T-helper 2 cell treated with Interferon-gamma antibody and Interleukin-4, amounts not matched to agents 5 μg/mL and 100 μg/mL, for 36 hours (primary cell): Measurements from ENCODE around the gene SMPD1.

ENCODE experiments used
- DNase-seq: peaks from one replicate; pipeline ENCODE4 v3.0.0; 2021; ENCODE audit warnings: low spot score
- H3K27ac Mint-ChIP-seq: one replicate; pipeline ENCODE4 v1.8.0; 2021; ENCODE audit warnings: mild to moderate bottlenecking, mixed read lengths
- H3K27me3 Mint-ChIP-seq: one replicate; pipeline ENCODE4 v1.8.0; 2021; ENCODE audit warnings: low read depth, mixed read lengths
- H3K36me3 Mint-ChIP-seq: one replicate; pipeline ENCODE4 v1.8.0; 2021; ENCODE audit warnings: low read depth, mixed read lengths
- H3K4me1 Mint-ChIP-seq: one replicate; pipeline ENCODE4 v1.8.0; 2021; ENCODE audit warnings: low read depth, mixed read lengths
- H3K4me3 Mint-ChIP-seq: one replicate; pipeline ENCODE4 v1.8.0; 2022; ENCODE audit warnings: mild to moderate bottlenecking, moderate library complexity, mixed read lengths
- H3K9me3 Mint-ChIP-seq: one replicate; pipeline ENCODE4 v1.8.0; 2021; ENCODE audit warnings: mixed read lengths

SMPD1 gene

DNA sequence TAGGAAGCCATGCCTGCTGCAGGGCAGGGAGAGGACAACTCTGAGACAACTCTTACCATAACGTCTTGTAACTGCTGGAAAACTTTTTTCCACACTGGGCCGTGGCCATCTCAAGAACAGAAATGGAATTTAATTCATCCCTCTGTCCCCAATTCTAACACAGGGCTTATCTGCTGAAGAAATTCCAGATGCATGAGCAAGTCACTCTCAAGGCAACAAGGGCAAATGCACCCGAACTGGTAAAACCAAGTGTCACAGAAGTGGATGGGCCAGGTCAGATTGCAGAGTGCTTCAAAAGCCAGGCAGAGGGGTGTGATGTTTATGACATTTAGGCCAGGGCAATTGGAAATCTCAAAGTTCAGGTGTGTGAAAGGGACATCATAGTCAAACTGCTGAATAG lies 7.4 kb downstream of the SMPD1 start:
- Mint-ChIP-seq H3K4me3 (no peak overlapping the region), H3K9me3 (no peaks in the 10 kb centered on the region), H3K27me3 (no peaks in the 10 kb centered on the region), H3K27ac (no peak overlapping the region), H3K36me3 (peaks cover 66% of the 10 kb centered on the region), H3K4me1 (peaks cover 33% of the 10 kb centered on the region)
- no peak for DNase-seq

DNA sequence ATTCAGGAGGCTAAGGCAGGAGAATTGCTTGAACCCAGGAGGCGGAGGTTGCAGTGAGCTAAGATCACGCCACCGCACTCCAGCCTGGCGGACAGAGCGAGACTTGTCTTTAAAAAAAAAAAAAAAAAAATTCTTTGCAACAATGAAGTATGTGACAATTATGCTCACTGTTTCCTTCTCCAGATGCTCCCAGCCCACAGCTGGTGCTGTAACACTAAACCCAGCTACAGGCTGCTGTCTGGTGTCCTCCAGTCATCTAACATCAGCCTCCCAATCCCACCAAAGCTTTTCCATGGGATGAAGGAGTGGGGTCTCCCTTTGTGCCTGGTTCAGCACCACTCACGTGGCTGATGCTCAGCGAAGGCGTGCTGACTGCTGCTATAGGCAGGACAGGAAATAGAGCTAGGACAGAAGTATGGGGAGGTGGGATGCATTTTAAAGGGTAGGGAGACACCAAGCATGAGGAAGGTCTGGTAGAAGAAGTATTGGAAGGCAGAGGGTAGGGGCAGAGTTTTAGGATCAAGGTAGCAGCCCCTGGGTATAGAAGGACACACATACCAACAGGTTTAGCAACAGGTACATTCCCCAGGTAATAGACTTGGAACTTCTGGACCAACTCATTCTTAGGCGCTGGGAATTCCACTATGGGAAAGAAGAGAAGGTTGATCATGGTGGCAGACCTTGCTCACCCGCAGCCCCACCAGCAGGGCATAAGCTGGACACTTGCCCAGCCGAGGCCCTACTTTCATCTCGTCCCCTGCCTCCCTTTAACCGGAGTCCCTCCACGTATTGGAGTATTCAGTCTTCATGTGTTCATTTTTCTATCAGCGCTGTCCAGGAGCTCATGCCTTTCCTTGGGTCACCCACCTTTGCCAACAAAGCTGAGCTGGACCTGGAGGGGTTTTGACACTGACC lies 10.4 kb downstream of the SMPD1 start:
- peaks cover 52% of the 10 kb centered on the region for H3K36me3 Mint-ChIP-seq
- H3K4me1 Mint-ChIP-seq: peaks cover 48% of the 10 kb centered on the region
- peak overlapping the region; percentile 17 for H3K4me3 Mint-ChIP-seq
- H3K27ac Mint-ChIP-seq: peak overlapping the region; percentile 47
- no peaks in the 10 kb centered on the region for H3K27me3 Mint-ChIP-seq
- no peak for DNase-seq
- no peaks in the 10 kb centered on the region for H3K9me3 Mint-ChIP-seq

DNA sequence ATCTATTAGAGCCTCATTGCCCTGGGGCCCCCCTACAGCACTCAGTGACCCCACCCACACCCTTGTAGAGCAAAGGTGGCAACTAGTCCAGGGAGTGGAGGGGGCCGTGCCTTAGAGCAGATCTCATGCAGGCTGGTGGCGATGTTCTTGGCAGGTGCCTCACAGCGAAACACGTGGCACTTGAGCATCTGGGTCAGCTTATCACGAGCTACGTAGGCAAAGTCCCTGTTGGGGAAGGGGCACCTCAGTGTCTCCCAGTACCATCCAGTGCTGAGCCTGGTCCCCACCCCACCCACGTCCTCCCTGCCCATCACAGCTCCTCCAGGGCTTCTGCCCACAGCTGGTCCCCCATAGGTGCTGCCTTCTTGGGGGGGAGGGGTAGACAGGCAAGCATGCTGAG lies 11.2 kb downstream of the SMPD1 start:
- H3K27ac Mint-ChIP-seq: peak overlapping the region; percentile 96
- H3K36me3 Mint-ChIP-seq: peaks cover 51% of the 10 kb centered on the region
- peak overlapping the region; percentile 17 for H3K4me3 Mint-ChIP-seq
- no peak for DNase-seq
- peaks cover 51% of the 10 kb centered on the region for H3K4me1 Mint-ChIP-seq
- no peaks in the 10 kb centered on the region for H3K9me3 Mint-ChIP-seq
- H3K27me3 Mint-ChIP-seq: no peaks in the 10 kb centered on the region

DNA sequence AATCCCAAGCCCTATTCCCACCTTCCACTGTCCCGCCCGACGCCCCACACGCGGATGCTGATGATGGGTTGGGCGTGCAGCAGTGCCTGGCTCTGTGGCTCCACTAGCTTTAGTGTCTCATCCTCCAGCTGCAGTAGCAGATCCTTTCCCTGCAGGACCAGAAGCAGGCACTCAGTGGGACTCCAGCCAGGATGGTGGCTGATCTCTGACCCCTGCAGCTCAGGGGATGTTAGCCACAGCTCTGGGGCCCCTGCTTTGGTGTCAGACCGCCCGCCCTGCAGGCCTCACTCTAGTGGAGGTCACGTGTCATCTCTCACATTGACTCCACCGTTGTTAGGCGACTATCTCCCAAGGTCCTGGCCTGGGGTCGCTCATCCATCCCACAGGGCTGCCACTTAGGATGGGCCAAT lies 11.8 kb downstream of the SMPD1 start:
- Mint-ChIP-seq H3K36me3 (peaks cover 48% of the 10 kb centered on the region), H3K9me3 (no peaks in the 10 kb centered on the region), H3K4me3 (peak overlapping the region; percentile 87), H3K27ac (peak overlapping the region; percentile 96), H3K4me1 (peaks cover 57% of the 10 kb centered on the region), H3K27me3 (no peaks in the 10 kb centered on the region)
- DNase-seq: peak; percentile 42

DNA sequence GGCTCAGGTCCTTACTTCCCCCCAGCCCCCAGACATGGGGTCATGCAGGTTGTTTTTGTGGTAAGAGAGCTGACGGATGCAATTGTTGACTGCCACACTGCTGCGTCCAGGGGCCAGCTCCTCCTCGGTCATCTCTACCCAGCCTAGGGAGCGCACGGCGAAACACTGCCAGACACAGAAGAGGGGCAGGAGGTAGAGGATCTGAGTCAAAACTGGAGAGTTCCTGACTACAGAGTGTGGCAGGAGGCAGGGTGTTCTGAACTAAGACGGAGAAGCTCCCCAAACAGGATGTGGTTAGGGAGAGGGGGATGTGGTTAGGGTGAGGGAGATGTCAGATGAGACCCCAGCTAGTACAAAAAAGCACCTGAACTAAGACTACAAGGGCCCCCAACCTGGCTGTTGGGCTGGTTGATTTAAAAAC lies 12.3 kb downstream of the SMPD1 start:
- Mint-ChIP-seq H3K27me3 (no peaks in the 10 kb centered on the region), H3K27ac (peak overlapping the region; percentile 96), H3K4me3 (peak overlapping the region; percentile 87), H3K4me1 (peaks cover 60% of the 10 kb centered on the region), H3K9me3 (no peaks in the 10 kb centered on the region), H3K36me3 (peaks cover 47% of the 10 kb centered on the region)
- peak; percentile 78 for DNase-seq

DNA sequence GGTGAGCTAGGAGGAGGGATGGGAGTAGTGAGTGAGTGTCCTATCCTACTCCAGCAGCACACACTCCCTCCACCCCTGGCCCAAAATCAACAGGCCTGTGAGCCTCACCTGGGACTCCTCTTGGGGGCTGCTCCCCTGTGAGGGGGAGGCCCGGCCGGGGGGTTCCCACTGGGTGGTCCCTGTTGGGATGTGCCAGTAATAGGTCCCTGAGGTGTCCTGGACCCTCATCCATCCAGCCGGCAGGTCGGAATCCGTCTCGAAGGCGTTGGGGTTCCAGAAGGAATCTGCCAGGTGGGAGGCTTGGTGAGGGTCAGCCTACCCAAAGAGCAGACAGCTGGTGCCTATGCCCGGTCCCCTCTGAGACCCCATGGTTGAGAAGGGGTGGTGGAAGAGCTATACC lies 13.3 kb downstream of the SMPD1 start:
- no peaks in the 10 kb centered on the region for H3K9me3 Mint-ChIP-seq
- H3K27ac Mint-ChIP-seq: peak overlapping the region; percentile 96
- H3K4me3 Mint-ChIP-seq: peak overlapping the region; percentile 87
- no peaks in the 10 kb centered on the region for H3K27me3 Mint-ChIP-seq
- H3K36me3 Mint-ChIP-seq: peaks cover 42% of the 10 kb centered on the region
- peaks cover 63% of the 10 kb centered on the region for H3K4me1 Mint-ChIP-seq
- DNase-seq: no peak

DNA sequence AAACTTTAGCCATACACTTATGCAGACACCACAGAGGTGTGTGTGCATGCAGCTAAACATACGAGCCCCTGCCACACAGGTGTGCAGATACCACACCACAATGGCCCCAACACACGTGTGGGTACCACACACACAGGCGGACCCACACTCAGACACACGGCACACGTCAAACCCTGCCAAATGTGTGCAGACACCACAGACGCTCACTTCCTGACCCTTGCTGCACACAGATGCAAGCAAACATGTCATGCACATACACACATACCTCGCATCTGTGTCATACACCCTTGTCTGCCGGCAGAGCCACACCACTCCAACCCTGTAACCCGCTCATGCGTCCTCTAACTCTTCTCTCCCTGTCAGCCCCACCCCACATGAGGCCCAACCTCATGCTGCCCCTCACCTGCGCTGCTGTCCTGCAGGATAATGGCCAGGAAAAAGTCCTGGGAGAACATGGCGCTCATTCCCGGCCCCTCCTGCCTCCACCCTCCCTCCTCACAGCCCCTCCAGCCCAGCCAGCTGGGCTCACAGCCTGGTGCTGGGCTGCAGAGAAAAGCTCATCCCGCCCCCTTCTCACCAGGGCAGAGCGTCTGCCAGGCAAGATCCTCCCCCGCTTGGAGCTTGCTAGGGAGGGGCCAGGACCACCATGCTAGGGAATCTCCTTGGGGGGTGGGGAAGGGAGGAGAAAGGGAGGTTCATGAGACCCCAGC lies 14.2 kb downstream of the SMPD1 start:
- Mint-ChIP-seq H3K36me3 (peaks cover 39% of the 10 kb centered on the region), H3K27me3 (no peaks in the 10 kb centered on the region), H3K9me3 (no peaks in the 10 kb centered on the region), H3K27ac (peak overlapping the region; percentile 71), H3K4me3 (peak overlapping the region; percentile 60), H3K4me1 (peaks cover 57% of the 10 kb centered on the region)
- DNase-seq: no peak

DNA sequence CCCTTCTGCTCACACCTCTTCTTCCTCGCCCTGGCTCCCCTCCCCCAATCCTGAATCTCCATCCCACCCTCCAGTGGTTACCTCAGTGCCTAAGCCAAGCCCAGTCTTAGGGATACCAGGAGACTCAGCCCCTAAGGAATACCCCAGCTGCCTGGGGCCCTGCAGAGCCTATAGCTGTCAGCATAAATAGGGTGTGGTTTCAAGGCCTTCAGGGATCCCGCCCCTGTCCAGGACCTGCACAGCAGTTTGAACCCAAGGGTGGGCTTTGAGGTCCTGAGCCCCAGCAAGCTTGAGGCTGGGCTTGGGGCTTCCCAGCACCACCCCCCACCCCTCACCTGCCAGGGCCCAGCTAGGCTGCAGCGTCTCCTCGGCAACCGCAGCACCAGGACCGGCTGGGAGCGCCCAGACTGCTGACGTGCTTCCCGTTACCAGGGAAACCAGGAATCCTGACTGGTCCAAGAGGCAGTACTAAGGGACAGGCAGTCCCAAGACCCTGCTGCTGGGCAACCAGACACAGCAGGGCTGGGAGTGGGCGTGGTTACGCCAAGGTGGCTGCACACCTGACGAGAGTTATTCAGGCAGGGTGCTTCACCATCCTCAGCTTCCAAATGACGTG lies 14.9 kb downstream of the SMPD1 start:
- Mint-ChIP-seq H3K4me3 (no peak overlapping the region), H3K27ac (no peak overlapping the region), H3K36me3 (peaks cover 40% of the 10 kb centered on the region), H3K4me1 (peaks cover 57% of the 10 kb centered on the region), H3K27me3 (no peaks in the 10 kb centered on the region), H3K9me3 (no peaks in the 10 kb centered on the region)
- no peak for DNase-seq

DNA sequence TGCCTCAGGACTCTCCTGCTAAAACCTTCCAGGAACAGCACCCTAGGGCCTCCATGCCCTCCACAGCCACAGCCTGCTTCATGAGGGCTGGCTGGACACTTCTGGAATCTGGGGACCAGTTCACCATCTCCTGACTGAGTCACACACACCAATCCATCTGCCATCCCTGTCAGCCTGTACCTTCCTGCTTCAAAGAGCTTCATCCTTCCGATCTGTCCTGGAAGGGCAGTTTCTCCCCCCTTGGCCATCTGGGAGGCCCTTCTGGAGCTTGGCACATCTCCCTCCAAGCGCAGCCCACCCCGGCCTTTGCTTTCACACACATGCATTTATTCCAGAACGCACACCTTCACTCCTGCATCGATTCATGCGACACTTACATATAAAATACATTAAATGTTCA lies 15.6 kb downstream of the SMPD1 start:
- peaks cover 40% of the 10 kb centered on the region for H3K36me3 Mint-ChIP-seq
- DNase-seq: no peak
- H3K4me3 Mint-ChIP-seq: no peak overlapping the region
- H3K9me3 Mint-ChIP-seq: no peaks in the 10 kb centered on the region
- peaks cover 53% of the 10 kb centered on the region for H3K4me1 Mint-ChIP-seq
- H3K27ac Mint-ChIP-seq: no peak overlapping the region
- H3K27me3 Mint-ChIP-seq: no peaks in the 10 kb centered on the region

DNA sequence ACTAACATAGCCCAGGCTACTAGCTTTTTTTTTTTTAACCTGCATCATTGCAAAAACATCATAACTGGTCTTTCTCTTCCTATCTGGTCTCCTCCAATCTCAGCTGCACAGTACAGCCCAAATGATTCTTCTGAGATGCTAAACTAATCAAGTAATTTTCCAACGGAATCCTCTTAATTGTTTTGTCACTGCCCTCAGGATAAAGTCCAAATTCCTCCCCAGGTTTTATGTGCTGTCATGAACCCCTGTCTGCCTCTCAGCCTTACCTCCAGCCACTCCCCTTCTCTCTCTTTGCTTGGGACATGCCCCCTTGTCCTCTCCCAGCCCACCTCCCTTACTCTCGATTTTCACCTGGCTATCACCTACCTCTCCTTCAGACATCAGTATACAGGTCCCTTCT lies 16.1 kb downstream of the SMPD1 start:
- H3K27ac Mint-ChIP-seq: peak overlapping the region; percentile 17
- no peaks in the 10 kb centered on the region for H3K27me3 Mint-ChIP-seq

DNA sequence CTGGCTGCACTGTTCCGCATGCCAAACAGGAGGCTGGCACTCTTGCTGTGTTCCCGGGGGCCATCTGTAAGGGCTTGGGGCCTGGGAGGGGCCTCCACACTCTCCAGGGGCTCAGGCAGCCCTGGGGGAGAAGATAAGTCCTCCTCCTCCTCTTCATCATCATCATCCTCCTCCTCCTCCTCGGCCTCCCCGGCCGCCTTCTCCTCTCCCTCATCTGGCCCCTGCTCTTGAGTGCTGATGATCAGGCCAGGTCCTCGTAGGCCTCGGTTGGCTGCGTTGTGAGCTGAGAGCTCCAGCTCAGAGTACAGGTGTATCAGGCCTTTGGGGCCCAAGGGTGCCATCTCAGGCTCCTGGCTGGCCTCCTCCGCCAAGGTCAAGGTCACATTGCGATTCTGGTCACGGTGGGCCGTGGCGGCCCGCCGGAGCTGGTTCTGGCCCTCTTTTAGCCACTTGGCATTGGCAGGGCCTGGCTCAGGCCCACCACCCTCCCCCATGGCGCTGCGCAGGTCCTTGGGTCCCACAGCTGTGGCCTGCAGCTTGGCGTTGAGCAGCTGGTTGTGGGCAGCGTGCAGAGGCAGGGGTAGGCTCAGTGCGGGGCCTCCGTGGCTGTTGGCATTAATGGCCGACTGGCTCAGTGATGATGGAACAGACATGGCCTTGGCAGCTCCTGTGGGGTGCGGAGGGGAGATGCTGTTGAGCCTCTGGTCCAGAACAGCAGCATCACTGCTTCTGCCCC lies 20.6 kb downstream of the SMPD1 start:
- DNase-seq: no peak
- H3K36me3 Mint-ChIP-seq: peaks cover 31% of the 10 kb centered on the region
- peak overlapping the region; percentile 37 for H3K27ac Mint-ChIP-seq
- no peak overlapping the region for H3K4me3 Mint-ChIP-seq
- no peaks in the 10 kb centered on the region for H3K9me3 Mint-ChIP-seq
- peaks cover 26% of the 10 kb centered on the region for H3K4me1 Mint-ChIP-seq
- H3K27me3 Mint-ChIP-seq: no peaks in the 10 kb centered on the region

More for the DNA sequence above, 16.1 kb downstream of the SMPD1 start:
- no peak for DNase-seq
- Mint-ChIP-seq H3K9me3 (no peaks in the 10 kb centered on the region), H3K4me3 (no peak overlapping the region), H3K4me1 (peaks cover 49% of the 10 kb centered on the region), H3K36me3 (peaks cover 38% of the 10 kb centered on the region)

DNA sequence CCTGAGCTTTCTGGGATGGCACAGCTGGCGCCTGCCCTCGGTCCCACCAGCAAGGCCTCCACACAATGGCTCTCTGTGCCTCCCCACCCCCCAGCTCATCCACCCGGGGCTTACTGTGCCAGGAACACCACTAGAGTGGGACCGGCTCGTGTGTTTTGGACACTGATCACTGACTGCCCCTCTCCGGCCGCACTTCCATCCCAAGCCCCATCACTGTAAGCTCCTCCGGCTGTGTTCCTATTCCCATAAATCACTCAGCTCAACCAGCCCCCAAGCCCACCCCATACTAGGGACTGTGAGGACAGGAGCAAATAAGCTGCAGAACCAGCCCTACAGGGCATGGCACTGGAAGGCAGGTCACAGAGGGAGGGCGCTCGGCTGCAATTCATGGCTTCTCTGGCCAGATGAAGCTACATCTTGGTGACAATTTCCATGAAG lies 21.3 kb downstream of the SMPD1 start:
- Mint-ChIP-seq H3K27ac (no peak overlapping the region), H3K27me3 (no peaks in the 10 kb centered on the region), H3K9me3 (no peaks in the 10 kb centered on the region), H3K36me3 (peaks cover 30% of the 10 kb centered on the region), H3K4me3 (no peak overlapping the region), H3K4me1 (peaks cover 18% of the 10 kb centered on the region)
- DNase-seq: no peak

DNA sequence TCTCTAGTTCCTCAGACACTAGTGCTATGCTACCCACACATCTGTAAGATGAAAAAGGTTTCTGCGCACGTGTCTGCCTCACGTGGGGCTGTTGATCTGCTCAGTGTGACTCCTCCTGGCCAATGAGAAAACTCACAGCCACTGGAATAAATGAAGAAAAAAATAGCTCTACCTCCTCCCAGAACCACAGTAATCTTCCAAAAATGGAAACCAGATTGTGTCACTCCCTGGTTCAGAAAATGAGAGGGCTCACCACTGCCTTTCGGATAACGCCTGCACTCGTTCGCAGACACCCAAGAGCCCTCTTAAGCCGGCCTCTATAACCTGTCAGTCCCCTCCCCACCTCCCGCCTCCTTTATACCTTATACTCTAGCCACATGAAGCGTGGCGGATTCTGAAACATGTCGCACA lies 23.5 kb downstream of the SMPD1 start:
- peaks cover 21% of the 10 kb centered on the region for H3K36me3 Mint-ChIP-seq

More for the DNA sequence above, 23.5 kb downstream of the SMPD1 start:
- H3K9me3 Mint-ChIP-seq: no peaks in the 10 kb centered on the region
- peaks cover 5% of the 10 kb centered on the region for H3K4me1 Mint-ChIP-seq
- DNase-seq: peak; percentile 49
- H3K27ac Mint-ChIP-seq: no peak overlapping the region
- H3K4me3 Mint-ChIP-seq: no peak overlapping the region
- no peaks in the 10 kb centered on the region for H3K27me3 Mint-ChIP-seq
